CD4-positive, CD25-positive, alpha-beta regulatory T cell (primary cell): ENCODE measurements around the gene SLC49A4. TPM values are rescaled to one million over a fixed set of nuclear protein-coding genes. Genes with fewer than 3 reads are reported as not detected.
A peak's percentile ranks its signal among the peaks of the same experiment; 100 is the strongest.

Experiments used
- ATAC-seq, 2 donors: fragments of 150-1000 bp; cut with Tn5 transposase; one replicate each; pipeline ENCODE4 v1.10.0; 2021; ENCODE audit warnings: low read depth in 2 of 2, moderate number of reproducible peaks in 2 of 2, moderate library complexity in 1 of 2
- DNase-seq, 3 donors: peaks; one replicate each; pipeline versions ENCODE4 v3.0.0 to v3.0.0-alpha.2; 2012 to 2022; ENCODE audit warnings: mixed read lengths in 1 of 3
- H3K27ac ChIP-seq: one replicate; pipeline ENCODE4 v1.7.0; 2013; ENCODE audit warnings: mild to moderate bottlenecking, low read length; ENCODE audit not compliant: insufficient read depth, poor library complexity, severe bottlenecking
- H3K27me3 ChIP-seq: one replicate; pipeline ENCODE4 v1.7.0; 2013; ENCODE audit warnings: low read length; ENCODE audit not compliant: control insufficient read depth, insufficient read depth
- H3K36me3 ChIP-seq: one replicate; pipeline ENCODE4 v1.7.0; 2013; ENCODE audit warnings: mild to moderate bottlenecking, low read length, moderate library complexity; ENCODE audit not compliant: control insufficient read depth, insufficient read depth
- H3K4me1 ChIP-seq: 2 replicates; pipeline ENCODE4 v1.7.0; 2013; ENCODE audit warnings: mild to moderate bottlenecking, low read length; ENCODE audit not compliant: insufficient read depth, control insufficient read depth, poor library complexity, severe bottlenecking
- H3K4me3 ChIP-seq: one replicate; pipeline ENCODE4 v1.7.0; 2013; ENCODE audit warnings: low read depth, mild to moderate bottlenecking, low read length, moderate library complexity
- H3K9me3 ChIP-seq, 2 experiments: 1 replicate in 1 of 2; 2 replicates in 1 of 2; pipeline ENCODE4 v1.7.0; 2013; ENCODE audit warnings: low read length in 2 of 2, mild to moderate bottlenecking in 1 of 2, moderate library complexity in 1 of 2; ENCODE audit not compliant: control insufficient read depth in 2 of 2
- H3K27ac Mint-ChIP-seq, 3 donors: one replicate each; pipeline ENCODE4 v1.8.0; 2020 to 2022; ENCODE audit warnings: mild to moderate bottlenecking in 3 of 3, mixed read lengths in 3 of 3, moderate library complexity in 2 of 3
- H3K27me3 Mint-ChIP-seq: one replicate; pipeline ENCODE4 v1.8.0; 2022; ENCODE audit warnings: mild to moderate bottlenecking, mixed read lengths
- H3K36me3 Mint-ChIP-seq: one replicate; pipeline ENCODE4 v1.8.0; 2020; ENCODE audit warnings: mixed read lengths
- H3K4me1 Mint-ChIP-seq, 4 donors: one replicate each; pipeline ENCODE4 v1.8.0; 2020 to 2022; ENCODE audit warnings: mixed read lengths in 4 of 4, mild to moderate bottlenecking in 1 of 4
- H3K4me3 Mint-ChIP-seq, 4 donors: one replicate each; pipeline ENCODE4 v1.8.0; 2020 to 2022; ENCODE audit warnings: mild to moderate bottlenecking in 4 of 4, mixed read lengths in 4 of 4, moderate library complexity in 3 of 4
- H3K9me3 Mint-ChIP-seq, 7 donors: one replicate each; pipeline ENCODE4 v1.8.0; 2020 to 2022; ENCODE audit warnings: mixed read lengths in 7 of 7, mild to moderate bottlenecking in 3 of 7, moderate library complexity in 2 of 7
- polyA plus RNA-seq, 4 donors: library from polyadenylated mRNA; unstranded; fragments of 300-500 nt; fragmentation: Illumina TruSeq; gene quantifications; one replicate each; pipeline ENCODE4 v1.2.3, GENCODE V29; 2021
- total RNA-seq: library from RNA; stranded (reverse); gene quantifications from one replicate; pipeline ENCODE4 v1.2.3, GENCODE V29; 2022

SLC49A4 gene
- total and polyA plus RNA-seq, 5 donors from 2014 or later, result 2.3 to 6.3 (median 3.3) TPM

GRCh38 chr3:122898298-122898697 is 103.4 kb downstream of the SLC49A4 start:
- Mint-ChIP-seq H3K9me3 (no peaks in the 10 kb centered on the region), H3K4me1 (peaks cover 0 to 5% (median 3%) of the 10 kb centered on the region in 4 donors), H3K27me3 (peaks cover 35% of the 10 kb centered on the region), H3K27ac (no peak overlapping the region), H3K36me3 (no peaks in the 10 kb centered on the region), H3K4me3 (no peak overlapping the region)
- DNase-seq (no peak), ATAC-seq (no peak)
- H3K4me1 ChIP-seq, result no peaks in the 10 kb centered on the region
- H3K4me3 ChIP-seq, result no peak overlapping the region
- H3K36me3 ChIP-seq, result no peaks in the 10 kb centered on the region
- no peaks in the 10 kb centered on the region for H3K9me3 ChIP-seq
- H3K27ac ChIP-seq, result no peak overlapping the region
- H3K27me3 ChIP-seq, result peaks cover 3% of the 10 kb centered on the region

- Histone ChIP-seq H3K27me3 (peaks cover 16% of the 10 kb centered on the region), H3K4me1 (no peaks in the 10 kb centered on the region), H3K27ac (no peak overlapping the region), H3K9me3 (no peaks in the 10 kb centered on the region), H3K36me3 (no peaks in the 10 kb centered on the region), H3K4me3 (no peak overlapping the region)
- Mint-ChIP-seq H3K36me3 (no peaks in the 10 kb centered on the region), H3K4me3 (no peak overlapping the region), H3K27ac (peak overlapping the region in 1 of 3 donors; percentile 40), H3K9me3 (peaks cover 0 to 5% (median 2%) of the 10 kb centered on the region in 7 donors), H3K27me3 (peaks cover 64% of the 10 kb centered on the region), H3K4me1 (no peaks in the 10 kb centered on the region)
- DNase-seq (no peak), ATAC-seq (no peak)
Measured at GRCh38 chr3:122902326-122902725, 107.5 kb downstream of the SLC49A4 start.

- Histone ChIP-seq H3K4me3 (no peak overlapping the region), H3K9me3 (no peaks in the 10 kb centered on the region), H3K27ac (no peak overlapping the region), H3K4me1 (no peaks in the 10 kb centered on the region), H3K27me3 (peaks cover 16% of the 10 kb centered on the region), H3K36me3 (no peaks in the 10 kb centered on the region)
- Mint-ChIP-seq H3K36me3 (no peaks in the 10 kb centered on the region), H3K27ac (no peak overlapping the region), H3K4me3 (no peak overlapping the region), H3K9me3 (peaks cover 0 to 5% (median 2%) of the 10 kb centered on the region in 7 donors), H3K4me1 (no peaks in the 10 kb centered on the region), H3K27me3 (peaks cover 64% of the 10 kb centered on the region)
- ATAC-seq (no peak), DNase-seq (no peak)
Measured at GRCh38 chr3:122903171-122903570, 108.3 kb downstream of the SLC49A4 start.

- H3K27me3 Mint-ChIP-seq, result peaks cover 48% of the 10 kb centered on the region
- Histone ChIP-seq H3K4me1 (no peaks in the 10 kb centered on the region), H3K27me3 (peaks cover 15% of the 10 kb centered on the region), H3K36me3 (no peaks in the 10 kb centered on the region), H3K27ac (no peak overlapping the region), H3K9me3 (no peaks in the 10 kb centered on the region), H3K4me3 (no peak overlapping the region)
- no peak overlapping the region for H3K4me3 Mint-ChIP-seq
- no peak for DNase-seq
- no peak overlapping the region for H3K27ac Mint-ChIP-seq
- no peak for ATAC-seq
- peaks cover 3% of the 10 kb centered on the region for H3K36me3 Mint-ChIP-seq
- H3K4me1 Mint-ChIP-seq, result no peaks in the 10 kb centered on the region
- H3K9me3 Mint-ChIP-seq, result peaks cover 0 to 5% (median 2%) of the 10 kb centered on the region in 7 donors
Measured at GRCh38 chr3:122907471-122907870, 112.6 kb downstream of the SLC49A4 start.

GRCh38 chr3:122908251-122908650 is 113.4 kb downstream of the SLC49A4 start:
- no peak for ATAC-seq
- peaks cover 48% of the 10 kb centered on the region for H3K27me3 Mint-ChIP-seq

GRCh38 chr3:122911901-122912300 is 117.0 kb downstream of the SLC49A4 start:
- Mint-ChIP-seq H3K4me1 (peaks cover 0 to 9% (median under 1%) of the 10 kb centered on the region in 4 donors), H3K4me3 (no peak overlapping the region), H3K27me3 (peaks cover 26% of the 10 kb centered on the region), H3K9me3 (peaks cover 0 to 1% (median 0%) of the 10 kb centered on the region in 7 donors), H3K36me3 (peaks cover 3% of the 10 kb centered on the region), H3K27ac (no peak overlapping the region)
- no peaks in the 10 kb centered on the region for H3K27me3 ChIP-seq
- no peak overlapping the region for H3K27ac ChIP-seq
- DNase-seq (no peak), ATAC-seq (no peak)
- H3K9me3 ChIP-seq, result no peaks in the 10 kb centered on the region
- H3K4me3 ChIP-seq, result no peak overlapping the region
- no peaks in the 10 kb centered on the region for H3K4me1 ChIP-seq
- no peaks in the 10 kb centered on the region for H3K36me3 ChIP-seq

More at GRCh38 chr3:122908251-122908650, 113.4 kb downstream of the SLC49A4 start:
- Histone ChIP-seq H3K27ac (no peak overlapping the region), H3K27me3 (peaks cover 13% of the 10 kb centered on the region), H3K9me3 (no peaks in the 10 kb centered on the region), H3K4me3 (no peak overlapping the region), H3K4me1 (no peaks in the 10 kb centered on the region), H3K36me3 (no peaks in the 10 kb centered on the region)
- Mint-ChIP-seq H3K4me3 (no peak overlapping the region), H3K9me3 (peaks cover 0 to 5% (median 2%) of the 10 kb centered on the region in 7 donors), H3K27ac (no peak overlapping the region), H3K36me3 (peaks cover 3% of the 10 kb centered on the region), H3K4me1 (no peaks in the 10 kb centered on the region)
- no peak for DNase-seq

- Histone ChIP-seq H3K9me3 (no peaks in the 10 kb centered on the region), H3K36me3 (no peaks in the 10 kb centered on the region), H3K4me3 (no peak overlapping the region), H3K4me1 (no peaks in the 10 kb centered on the region), H3K27me3 (no peaks in the 10 kb centered on the region), H3K27ac (no peak overlapping the region)
- Mint-ChIP-seq H3K27me3 (peaks cover 20% of the 10 kb centered on the region), H3K4me3 (no peak overlapping the region), H3K9me3 (peaks cover 0 to 1% (median 0%) of the 10 kb centered on the region in 7 donors), H3K36me3 (peaks cover 3% of the 10 kb centered on the region), H3K27ac (no peak overlapping the region), H3K4me1 (peaks cover 0 to 9% (median under 1%) of the 10 kb centered on the region in 4 donors)
- no peak for DNase-seq
- ATAC-seq, result no peak
Measured at GRCh38 chr3:122912772-122913538, 118.1 kb downstream of the SLC49A4 start.
